HG03103 (cell line): Measurements from ENCODE around the gene PCNT.
"Not testable (repeated sequence)": the region's sequence is repeated elsewhere in the genome, so short reads cannot be mapped to it uniquely, and the experiment has no call there.

ENCODE experiments used
- ATAC-seq: cut with Tn5 transposase; IDR thresholded peaks from one replicate; pipeline ENCODE4 v1.9.1; 2021; ENCODE audit warnings: low read depth; ENCODE audit not compliant: unreplicated experiment

Gene PCNT

GRCh38 chr21:46422636-46423241 is 98.8 kb downstream of the PCNT start:
- no peak for ATAC-seq

DNA sequence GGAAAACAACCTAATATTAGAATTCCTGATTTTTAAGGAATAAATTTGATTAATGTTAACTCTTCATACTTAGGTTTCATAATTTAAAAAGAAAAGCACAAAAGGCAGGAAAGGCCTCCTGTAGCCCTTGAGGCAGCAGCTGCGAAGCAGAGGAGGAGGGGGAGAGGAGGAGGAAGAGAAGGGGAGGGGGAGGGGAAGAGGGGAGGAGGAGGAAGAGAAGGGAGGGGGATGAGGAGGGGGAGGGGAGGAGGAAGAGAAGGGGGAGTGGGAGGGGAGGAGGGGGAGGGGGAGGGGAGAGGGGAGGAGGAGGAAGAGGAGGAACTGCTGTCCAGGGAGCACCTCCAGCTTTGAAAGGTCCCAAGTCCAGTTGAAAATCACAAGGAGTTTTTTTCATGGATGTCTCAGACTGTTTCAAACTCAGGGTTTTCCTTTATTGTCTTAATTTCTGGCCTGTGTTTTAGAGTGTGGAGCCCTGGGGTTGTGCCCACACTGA is 99.6 kb downstream of the PCNT start:
- no peak for ATAC-seq

DNA sequence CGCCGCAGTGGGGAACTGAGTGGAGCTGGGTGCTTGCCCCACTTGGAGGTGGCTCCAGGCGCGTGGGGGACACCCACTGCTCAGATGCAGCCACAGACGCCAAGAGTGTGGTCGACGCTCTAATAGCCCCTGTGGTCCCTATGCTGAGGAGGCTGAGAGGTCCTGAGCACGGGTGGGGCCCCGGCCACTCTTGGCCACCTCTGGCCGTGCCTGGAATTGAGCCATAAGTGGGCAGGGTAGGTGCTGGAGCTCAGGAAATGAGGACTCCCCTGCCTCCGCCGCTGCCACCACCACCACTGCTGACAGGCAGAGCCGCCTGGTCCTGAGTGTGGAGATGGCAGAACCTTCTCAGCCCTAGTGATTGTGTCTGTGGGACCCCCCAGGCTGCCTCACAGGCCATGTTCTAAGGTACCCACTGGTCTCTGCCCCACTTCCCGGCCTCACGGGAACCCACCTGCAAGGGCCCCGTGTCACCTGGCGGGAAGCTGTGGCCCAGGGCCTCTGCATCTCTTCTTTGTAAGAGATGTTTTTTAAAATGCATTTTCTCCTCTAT is 100.2 kb downstream of the PCNT start:
- no peak for ATAC-seq

GRCh38 chr21:46424621-46425020 is 100.7 kb downstream of the PCNT start:
- no peak for ATAC-seq

DNA sequence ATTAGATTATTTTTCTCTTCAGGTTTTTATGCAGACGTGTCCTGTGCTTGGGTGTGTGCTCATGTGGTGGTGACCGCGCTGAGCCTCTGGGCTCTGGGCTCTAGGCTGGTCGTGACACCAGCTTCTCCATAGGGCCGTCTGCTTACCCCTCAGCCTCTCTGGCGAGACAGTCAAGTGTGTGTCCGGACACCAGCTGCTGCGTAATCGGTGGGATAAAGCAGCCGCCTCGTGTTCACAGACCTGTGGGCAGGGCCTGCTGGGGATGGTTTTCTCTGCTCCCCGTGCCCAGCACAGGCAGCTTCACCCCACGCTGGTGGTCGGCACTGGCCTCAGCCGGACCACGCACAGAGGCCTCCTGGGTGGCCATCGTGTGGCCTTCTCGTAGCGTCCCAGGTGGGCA is 101.1 kb downstream of the PCNT start:
- no peak for ATAC-seq

DNA sequence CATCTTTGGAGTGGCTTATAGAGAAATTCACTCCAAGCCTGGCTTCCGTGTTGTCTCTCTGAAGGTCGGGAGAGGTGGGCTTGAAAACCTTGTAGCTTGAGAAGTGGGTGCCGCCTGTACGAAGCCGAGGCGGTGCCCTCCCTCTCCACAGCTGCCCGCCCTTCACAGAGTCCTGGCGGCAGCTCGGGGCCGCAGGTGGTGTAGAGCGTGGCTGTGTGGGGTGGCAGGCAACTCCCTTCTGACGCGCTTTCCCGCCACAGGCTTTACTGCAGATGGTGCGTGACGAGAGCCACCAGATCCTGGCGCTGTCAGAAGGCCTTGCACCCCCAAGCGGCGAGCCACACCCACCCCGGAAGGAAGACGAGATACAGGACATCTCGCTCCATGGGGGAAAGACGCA is 101.6 kb downstream of the PCNT start:
- ATAC-seq, result no peak

GRCh38 chr21:46426313-46427046 is 102.5 kb downstream of the PCNT start:
- no peak for ATAC-seq

DNA sequence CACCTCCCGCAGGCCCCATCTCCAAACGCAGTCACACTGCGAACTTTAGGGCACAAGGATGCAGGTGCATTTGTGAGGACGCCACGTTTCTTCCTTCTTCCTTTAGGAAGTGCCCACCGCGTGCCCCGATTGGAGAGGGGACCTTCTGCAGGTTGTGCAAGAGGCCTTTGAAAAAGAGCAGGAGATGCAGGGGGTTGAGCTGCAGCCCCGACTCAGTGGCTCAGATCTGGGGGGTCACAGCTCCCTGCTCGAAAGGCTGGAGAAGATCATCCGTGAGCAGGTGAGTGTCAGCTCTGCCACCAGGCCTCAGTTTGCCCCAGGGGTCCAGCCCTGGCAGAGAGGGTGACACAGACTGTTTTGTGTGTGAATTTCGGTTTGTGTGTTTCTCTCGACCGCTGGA is 103.6 kb downstream of the PCNT start:
- no peak for ATAC-seq

GRCh38 chr21:46428286-46428685 is 104.3 kb downstream of the PCNT start:
- no peak for ATAC-seq

DNA sequence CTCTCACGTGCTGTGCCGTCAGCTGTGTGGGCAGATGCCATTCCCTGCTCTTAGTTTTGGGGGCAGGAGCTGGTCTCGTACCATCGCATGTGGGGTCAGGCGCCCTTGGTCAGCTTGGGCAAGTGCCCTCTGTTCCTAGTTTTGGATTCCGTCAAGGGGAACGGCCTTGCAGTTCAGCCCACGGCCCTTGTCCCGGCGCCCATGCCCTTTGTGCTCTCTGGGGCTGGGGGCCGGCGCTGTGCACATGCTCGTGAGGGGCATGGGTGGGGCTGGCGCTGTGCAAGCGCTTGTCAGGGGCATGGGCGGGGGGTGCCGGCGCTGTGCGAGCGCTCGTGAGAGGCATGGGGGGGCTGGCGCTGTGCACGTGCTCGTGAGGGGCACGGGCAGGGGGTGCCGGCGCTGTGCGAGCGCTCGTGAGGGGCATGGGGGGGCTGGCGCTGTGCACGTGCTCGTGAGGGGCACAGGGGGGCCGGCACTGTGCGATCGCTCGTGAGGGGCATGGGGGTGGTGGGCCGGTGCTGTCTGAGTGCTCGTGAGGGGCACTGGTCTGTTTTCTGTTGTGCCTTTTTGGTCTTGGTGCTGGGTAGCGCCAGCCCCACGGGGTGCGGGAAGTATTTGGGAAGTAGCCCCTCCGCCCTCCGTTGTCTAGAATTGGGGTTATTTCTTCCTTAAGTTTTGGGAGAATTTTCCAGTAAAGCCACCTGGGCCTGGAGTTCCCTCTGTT is 105.2 kb downstream of the PCNT start:
- ATAC-seq, result no peak

GRCh38 chr21:46429754-46430681 is 106.1 kb downstream of the PCNT start:
- ATAC-seq, result no peak

- no peak for ATAC-seq
These were observed 107.5 kb downstream of the PCNT start for GRCh38 chr21:46431448-46431847.

DNA sequence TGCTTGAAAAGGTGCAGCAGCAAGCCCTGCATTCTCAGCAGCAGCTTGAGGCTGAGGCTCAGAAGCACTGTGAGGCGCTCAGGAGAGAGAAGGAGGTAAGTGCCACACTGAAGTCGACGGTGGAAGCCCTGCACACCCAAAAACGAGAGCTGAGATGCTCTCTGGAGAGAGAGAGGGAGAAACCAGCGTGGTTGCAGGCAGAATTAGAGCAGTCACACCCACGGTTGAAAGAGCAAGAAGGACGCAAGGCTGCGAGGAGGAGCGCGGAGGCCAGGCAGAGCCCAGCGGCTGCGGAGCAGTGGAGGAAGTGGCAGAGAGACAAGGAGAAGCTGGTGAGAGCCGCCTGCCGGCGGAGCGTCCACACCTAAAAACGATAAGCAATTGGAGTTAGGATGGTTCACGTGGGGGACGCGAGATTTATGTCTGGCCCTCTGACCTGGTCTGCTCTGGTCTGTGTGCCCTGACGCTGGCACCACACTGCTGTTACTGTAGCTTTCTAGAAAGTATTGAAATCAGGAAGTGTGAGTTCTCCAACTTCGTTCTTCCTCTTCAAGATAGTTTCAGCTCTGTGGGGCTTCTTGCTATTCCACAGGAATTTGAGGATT is 108.0 kb downstream of the PCNT start:
- ATAC-seq, result no peak

- ATAC-seq, result not testable (repeated sequence)
These were observed 109.2 kb downstream of the PCNT start for GRCh38 chr21:46433116-46433515.

GRCh38 chr21:46434322-46434958 is 110.5 kb downstream of the PCNT start:
- no peak for ATAC-seq

DNA sequence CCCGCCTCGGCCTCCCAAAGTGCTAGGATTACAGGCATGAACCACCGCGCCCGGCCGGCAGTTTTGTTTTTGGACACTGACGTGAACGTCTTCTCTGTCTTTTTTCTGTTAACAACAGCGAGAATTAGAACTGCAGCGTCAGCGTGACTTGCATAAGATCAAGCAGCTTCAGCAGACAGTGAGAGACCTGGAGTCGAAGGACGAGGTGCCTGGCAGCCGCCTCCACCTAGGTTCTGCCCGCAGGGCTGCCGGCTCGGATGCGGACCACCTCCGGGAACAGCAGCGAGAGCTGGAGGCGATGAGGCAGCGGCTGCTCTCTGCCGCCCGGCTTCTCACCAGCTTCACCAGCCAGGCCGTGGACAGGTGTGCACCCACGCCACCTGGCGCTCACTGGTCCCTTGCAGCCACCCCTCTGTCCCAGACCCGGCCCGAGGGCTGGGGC is 111.9 kb downstream of the PCNT start:
- no peak for ATAC-seq

DNA sequence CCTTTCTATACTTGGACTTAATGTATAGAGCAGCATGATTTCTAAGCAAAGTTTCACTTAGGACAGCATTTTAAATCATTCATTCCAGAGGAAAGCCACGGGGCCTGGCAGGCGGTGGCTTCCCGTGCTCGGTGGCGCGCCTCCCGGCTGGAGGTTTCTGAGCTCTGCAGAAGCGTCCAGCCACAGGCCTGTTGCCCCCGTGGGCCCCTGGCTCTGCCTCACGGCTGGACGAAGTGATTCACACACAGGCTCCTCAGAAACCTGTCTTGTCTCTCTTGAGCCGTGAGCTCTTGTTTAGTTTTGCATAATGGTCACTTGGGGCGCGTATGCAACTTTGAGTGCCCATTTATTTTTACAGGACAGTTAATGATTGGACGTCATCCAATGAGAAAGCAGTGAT is 112.7 kb downstream of the PCNT start:
- no peak for ATAC-seq

GRCh38 chr21:46437096-46437498 is 113.1 kb downstream of the PCNT start:
- no peak for ATAC-seq

DNA sequence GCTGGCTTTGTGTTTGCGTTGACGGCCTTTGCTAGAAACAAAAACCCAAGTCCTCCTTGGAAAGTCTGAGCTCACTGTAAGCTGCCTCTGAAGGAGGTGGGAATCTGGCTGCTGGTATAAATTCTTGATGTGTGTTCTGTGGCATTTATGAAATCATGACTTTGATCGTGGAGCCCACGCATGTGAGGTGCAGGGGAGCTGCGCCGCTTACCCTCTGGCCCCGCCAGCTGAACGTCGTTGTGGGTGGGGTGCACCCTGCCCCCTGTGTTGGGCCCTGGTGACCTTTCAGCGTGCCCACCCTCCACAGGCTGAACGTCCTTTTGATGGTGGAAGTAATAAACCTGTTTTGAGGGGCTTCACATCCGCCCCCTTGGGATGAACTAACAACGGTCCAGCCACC is 113.6 kb downstream of the PCNT start:
- no peak for ATAC-seq
